Putamen (tissue), 1 donor: ENCODE results near the gene DAZAP1.
"Not testable (repeated sequence)": the region's sequence is repeated elsewhere in the genome, so short reads cannot be mapped to it uniquely, and the experiment has no call there.

Experiments used
- DNase-seq: peaks from one replicate; pipeline ENCODE4 v3.0.0-alpha.2; 2016; ENCODE audit warnings: low spot score

Gene DAZAP1

GRCh38 chr19:1425902-1426301 is 18.5 kb downstream of the DAZAP1 start:
- DNase-seq = no peak

DNA sequence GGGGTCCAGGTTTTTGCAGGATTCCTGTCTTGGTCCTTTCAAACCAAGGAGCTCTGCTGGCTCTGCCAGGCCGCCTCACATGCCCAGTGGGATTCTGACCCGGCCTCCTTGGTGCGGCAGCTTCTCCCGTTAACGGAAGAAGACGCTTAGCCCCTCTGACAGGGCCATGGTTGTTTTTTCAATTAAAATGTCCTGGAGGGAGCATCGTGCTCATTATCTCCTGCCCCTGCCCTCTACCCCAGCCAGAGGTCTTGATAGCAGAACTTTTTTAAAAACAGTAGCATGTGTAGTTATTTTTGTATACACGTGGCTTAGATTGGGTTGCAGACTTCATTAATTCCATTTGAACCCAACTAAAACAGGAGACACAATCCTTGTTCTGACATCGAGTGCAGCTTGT is 19.4 kb downstream of the DAZAP1 start:
- no peak for DNase-seq

- DNase-seq = no peak
Measured at GRCh38 chr19:1427221-1427920, 20.0 kb downstream of the DAZAP1 start.

GRCh38 chr19:1428738-1429391 is 21.5 kb downstream of the DAZAP1 start:
- no peak for DNase-seq

- no peak for DNase-seq
Measured at GRCh38 chr19:1429750-1430149, 22.4 kb downstream of the DAZAP1 start.

- no peak for DNase-seq
Measured at GRCh38 chr19:1430246-1430645, 22.9 kb downstream of the DAZAP1 start.

DNA sequence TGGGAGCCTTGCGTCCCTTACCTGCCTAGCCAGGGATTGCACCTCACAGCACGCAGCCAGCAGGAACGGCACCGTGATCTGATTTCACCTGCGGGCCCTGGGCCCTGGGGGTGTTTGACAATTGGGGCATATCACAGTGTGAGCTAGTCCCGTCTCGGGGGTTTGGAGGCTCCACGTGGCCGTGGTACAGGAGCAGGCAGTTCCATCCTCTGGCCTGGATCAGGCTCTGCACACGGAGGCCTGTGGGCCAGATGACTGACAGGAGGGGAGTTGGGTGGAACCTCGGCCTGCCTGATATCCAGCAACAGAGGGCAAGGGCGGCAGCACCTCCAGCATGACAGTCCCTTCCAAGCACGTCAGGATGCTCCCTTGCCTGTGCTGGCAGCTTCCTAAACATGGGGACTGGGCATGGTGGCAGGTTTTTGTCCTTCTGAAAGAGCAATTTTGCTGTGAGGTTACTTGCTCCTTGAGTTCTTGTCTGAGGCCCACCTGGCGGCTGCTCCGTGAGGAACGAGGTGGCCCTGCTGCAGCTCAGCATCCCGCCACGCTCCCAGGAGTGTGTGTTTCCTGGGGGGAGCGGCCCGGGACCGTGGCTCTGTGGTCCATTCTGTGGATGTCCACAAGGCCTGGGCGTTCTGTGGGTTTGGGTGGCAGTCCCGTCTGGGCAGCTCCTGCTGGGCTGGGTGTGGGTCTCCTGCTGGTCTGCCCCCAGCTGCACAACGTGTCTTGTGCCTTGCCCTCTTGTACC is 24.5 kb downstream of the DAZAP1 start:
- DNase-seq = no peak

DNA sequence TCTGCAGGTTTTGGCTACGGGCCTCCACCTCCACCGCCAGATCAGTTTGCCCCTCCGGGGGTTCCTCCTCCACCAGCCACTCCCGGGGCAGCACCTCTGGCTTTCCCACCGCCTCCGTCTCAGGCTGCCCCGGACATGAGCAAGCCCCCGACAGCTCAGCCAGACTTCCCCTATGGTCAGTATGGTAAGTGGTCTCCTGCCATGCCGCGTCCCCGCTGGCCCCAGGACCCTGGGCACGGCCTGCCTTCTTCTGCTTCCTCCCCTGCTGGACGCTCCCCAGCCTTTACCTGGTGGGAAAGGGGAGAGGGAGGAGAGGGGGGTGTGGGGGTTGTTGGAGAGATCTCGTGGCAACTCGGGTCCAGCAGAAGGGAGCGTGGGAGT is 25.1 kb downstream of the DAZAP1 start:
- DNase-seq = no peak

DNA sequence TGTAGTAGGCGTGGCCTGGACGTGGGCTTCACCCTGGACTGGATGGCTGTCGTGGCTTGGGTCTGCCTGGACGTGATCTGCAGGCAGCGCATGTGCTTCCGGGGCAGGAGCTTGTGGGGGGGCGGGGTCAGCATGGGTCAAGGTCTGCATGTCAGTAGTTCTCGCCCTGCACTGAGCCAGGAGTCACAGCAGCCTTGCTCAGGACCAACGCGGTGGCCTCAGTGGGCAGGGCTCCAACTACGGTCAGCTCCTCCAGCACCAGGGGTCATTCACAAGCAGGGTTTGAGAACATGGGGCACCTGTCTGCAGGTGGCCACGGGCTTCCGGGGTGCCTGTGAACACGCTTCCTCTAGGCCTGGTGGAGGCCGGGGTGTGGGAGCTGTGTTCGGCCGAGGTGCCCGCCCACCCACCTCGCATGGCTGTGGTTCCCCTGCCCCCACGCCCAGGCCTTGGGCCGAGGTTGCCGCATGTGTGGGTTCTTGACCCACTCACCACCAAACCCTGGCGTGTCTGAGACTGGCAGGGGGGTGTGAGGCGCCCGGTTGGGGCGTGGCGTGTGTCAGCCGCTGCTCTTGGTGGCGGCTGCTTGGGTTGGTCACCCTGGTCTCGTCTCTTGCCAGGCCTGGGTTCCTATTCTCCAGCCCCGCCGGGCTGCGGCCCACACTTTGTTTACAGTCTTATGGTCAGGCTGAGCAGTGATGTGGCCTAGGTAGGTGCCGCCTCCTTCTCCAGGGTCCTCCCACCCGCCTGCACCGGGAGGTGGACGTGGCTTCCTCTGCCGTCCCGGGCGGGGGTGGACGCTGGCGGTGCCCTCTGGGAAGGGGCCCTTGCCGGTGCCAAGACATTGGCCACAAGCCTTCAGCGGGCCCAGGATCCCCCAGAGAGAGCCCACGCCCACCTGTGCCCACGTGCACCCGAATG is 26.0 kb downstream of the DAZAP1 start:
- DNase-seq = no peak

- DNase-seq = no peak
Measured at GRCh38 chr19:1434040-1434366, 26.6 kb downstream of the DAZAP1 start.

- no peak for DNase-seq
Measured at GRCh38 chr19:1434577-1435060, 27.2 kb downstream of the DAZAP1 start.

DNA sequence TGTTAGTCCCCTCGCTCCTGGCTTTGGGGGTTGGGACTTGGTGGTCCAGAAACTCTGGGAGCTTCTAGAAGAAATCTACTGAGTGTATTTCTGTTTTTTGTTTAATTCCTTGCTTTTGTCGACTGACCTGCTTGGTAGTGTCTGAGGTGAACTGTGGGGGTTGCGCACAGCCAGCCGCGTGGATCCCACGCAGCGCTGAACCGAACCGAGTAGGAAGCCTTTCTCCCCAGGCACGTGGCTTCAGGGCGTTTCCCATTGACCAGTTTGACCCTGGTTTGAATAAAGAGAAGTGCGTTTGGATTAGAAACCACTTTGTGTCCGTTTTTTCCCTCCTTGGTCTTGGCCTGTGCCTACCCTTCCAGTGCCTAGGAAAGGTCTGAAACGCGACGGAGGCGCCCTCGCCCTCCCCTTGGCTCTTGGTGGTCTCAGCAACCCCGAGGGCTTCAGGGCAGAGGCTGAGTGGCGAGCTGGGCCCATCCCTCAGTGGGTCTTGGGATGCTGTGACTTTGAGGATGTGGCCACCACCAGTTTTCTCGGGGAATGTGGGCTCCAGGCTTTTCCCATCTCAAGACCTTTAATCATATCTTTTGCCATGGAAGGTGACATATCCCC is 28.1 kb downstream of the DAZAP1 start:
- no peak for DNase-seq

GRCh38 chr19:1437609-1438008 is 30.2 kb downstream of the DAZAP1 start:
- no peak for DNase-seq

GRCh38 chr19:1438035-1438932 is 30.9 kb downstream of the DAZAP1 start, which contains the start of gene RPS15:
RPS15 (plus strand) TSS chr19:1438396; CDS start chr19:1438426, 30 bp downstream.
- DNase-seq = peak; percentile 93

DNA sequence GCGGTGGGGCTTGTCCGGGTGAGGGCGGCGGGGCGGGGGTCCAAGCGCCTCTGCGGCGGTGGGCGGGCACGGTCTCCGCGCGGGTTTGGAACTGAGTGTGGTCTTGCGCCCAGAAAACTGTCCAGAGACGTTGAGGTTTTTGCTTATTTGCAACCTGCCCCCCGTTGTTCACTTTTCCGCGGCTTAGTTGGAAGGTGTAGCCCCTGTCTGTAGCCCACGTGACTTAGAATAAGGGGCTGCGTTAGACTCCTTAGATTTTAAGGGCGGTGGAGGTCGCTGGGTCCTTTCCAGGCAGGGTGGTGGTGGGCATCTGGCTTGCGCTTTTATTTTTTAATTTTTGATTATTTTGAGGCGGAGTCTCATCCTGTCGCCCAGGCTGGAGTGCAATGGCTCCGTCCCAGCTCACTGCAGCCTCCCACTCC is 31.6 kb downstream of the DAZAP1 start:
- DNase-seq = no peak

DNA sequence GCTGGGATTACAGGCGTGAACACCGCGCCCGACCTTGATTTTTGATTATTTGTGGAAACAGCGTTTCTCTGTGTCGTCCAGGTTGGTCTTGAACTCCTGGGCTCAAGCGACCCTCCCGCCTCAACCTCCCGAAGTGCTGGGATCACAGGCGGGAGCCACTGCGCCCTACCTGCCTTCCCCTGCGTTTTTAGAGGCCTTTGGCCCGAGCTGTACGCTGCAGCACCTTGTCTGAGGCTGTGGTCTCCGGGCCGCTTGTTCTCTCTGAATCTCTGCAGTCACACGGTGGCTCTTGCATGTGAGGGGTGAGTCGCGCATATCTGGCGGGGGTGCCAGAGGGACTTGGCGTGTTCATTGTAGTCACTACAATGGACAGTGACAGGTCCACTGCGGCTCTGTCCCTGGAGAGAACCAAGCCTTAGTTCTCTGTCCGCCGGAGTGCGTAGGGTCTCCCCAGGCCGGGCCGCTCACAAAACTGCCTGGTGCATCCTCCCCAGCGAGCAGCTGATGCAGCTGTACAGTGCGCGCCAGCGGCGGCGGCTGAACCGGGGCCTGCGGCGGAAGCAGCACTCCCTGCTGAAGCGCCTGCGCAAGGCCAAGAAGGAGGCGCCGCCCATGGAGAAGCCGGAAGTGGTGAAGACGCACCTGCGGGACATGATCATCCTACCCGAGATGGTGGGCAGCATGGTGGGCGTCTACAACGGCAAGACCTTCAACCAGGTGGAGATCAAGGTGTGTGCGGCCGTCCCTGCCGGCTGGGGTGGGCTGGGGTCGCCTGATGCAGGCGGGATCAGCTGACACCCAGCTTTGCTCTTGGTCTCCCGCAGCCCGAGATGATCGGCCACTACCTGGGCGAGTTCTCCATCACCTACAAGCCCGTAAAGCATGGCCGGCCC is 32.4 kb downstream of the DAZAP1 start:
- DNase-seq = not testable (repeated sequence)

- no peak for DNase-seq
Measured at GRCh38 chr19:1440418-1440801, 33.0 kb downstream of the DAZAP1 start.

GRCh38 chr19:1441022-1441426 is 33.6 kb downstream of the DAZAP1 start:
- no peak for DNase-seq

- DNase-seq = no peak
Measured at GRCh38 chr19:1441677-1442438, 34.5 kb downstream of the DAZAP1 start.
